ENCODE measurements around the gene WWOX. TPM values are rescaled to one million over a fixed set of nuclear protein-coding genes. Genes with fewer than 3 reads are reported as not detected.

The WWOX gene
- total and polyA plus RNA-seq, 2 of the 4 experiments (the other 2 are of a cell fraction), result 2.7 to 5.4 TPM

DNA sequence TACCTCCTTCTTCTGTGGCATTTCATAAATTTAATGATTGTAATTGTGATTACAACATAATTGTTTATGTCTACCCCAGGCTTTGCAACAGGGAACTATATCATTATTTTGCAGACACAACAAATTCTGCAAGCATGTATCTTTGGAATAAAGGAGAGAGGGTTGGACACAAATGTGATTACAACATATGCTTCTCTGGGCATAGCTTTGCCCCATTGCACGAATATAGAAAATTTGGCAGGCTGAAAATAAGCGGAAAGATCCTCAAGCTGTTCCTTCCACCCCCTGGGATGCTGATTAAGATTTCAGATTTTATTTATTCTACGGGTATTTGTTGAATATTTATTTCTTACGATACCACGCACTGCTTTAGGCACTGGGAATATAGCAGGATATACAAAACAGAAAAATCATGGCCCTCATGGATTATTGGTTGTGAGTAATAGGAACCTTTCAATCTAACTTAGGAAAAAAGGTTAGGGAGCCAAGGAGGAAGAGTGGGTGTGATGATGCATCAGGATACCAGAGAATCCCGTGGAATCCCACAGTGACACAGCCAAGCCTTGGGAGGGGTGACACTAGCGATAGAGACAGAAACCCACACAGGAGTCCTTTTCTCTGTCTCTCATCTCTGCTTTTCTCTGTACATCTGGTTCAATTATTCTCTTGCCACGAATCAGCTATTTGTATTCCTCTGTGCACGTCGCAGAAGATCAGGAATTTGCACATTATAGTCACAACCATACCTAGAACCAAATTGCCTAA, 980.4 kb downstream of the WWOX start:
- H3K27me3 ChIP-seq (ENCODE audit: control insufficient read depth, insufficient read depth, low read length), result no peaks in the 10 kb centered on the region
- ChIA-PET POLR2A (ENCODE audit: unreplicated experiment) (no interaction called here), CTCF (no interaction called here)
- H3K36me3 ChIP-seq (ENCODE audit: control insufficient read depth, insufficient read depth, low read length), result no peaks in the 10 kb centered on the region
- in situ Hi-C loops (cut with MboI; ENCODE audit: low sequenced_read_pairs), result no loop called here
- no peak for DNase-seq
- no peak overlapping the region for H3K4me3 ChIP-seq (ENCODE audit: insufficient read depth, low read depth, low read length)
- H4K8ac ChIP-seq (ENCODE audit: low read depth in 2 of 2, low read length in 2 of 2), result no peak overlapping the region
- no peak overlapping the region for H3K18ac ChIP-seq (ENCODE audit: low read depth, low read length)
- no peak overlapping the region for H3K56ac ChIP-seq (ENCODE audit: extremely low read depth, insufficient read depth, low read length)
- no peak overlapping the region for H3K27ac ChIP-seq (ENCODE audit: insufficient read depth, low read length)
- no peak overlapping the region for H2BK5ac ChIP-seq (ENCODE audit: low read depth, low read length, poor library complexity, severe bottlenecking)
- ATAC-seq (ENCODE audit: low read depth), result no peak
- no peak overlapping the region for H2BK20ac ChIP-seq (ENCODE audit: low read depth, low read length)
- H4K5ac ChIP-seq (ENCODE audit: low read depth, low read length), result no peak overlapping the region
- peaks cover 26% of the 10 kb centered on the region for H3K9me3 ChIP-seq (ENCODE audit: control insufficient read depth, insufficient read depth, low read length)
- no peaks in the 10 kb centered on the region for H3K9me1 ChIP-seq (ENCODE audit: insufficient read depth, low read length)
- no TSS peak for BruUV-seq (replicated peaks)
- H2AK5ac ChIP-seq (ENCODE audit: low read depth, low read length), result no peak overlapping the region
- no peak overlapping the region for H3K23ac ChIP-seq (ENCODE audit: low read depth, low read length)
- no peaks in the 10 kb centered on the region for H4K20me1 ChIP-seq (ENCODE audit: insufficient read depth, low read length)
- H3K4me1 ChIP-seq (ENCODE audit: control insufficient read depth, insufficient read depth, low read length), result no peaks in the 10 kb centered on the region
- no peak for TF ChIP-seq MXI1 (IDR thresholded peaks at IDR 0.05; ENCODE audit: borderline replicate concordance, low read depth, low read length)
- TF ChIP-seq, protein P1, sequence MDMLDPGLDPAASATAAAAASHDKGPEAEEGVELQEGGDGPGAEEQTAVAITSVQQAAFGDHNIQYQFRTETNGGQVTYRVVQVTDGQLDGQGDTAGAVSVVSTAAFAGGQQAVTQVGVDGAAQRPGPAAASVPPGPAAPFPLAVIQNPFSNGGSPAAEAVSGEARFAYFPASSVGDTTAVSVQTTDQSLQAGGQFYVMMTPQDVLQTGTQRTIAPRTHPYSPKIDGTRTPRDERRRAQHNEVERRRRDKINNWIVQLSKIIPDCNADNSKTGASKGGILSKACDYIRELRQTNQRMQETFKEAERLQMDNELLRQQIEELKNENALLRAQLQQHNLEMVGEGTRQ (IDR thresholded peaks at IDR 0.05; ENCODE audit: low read depth, low read length), result no peak
- TF ChIP-seq CHD1 (IDR thresholded peaks at IDR 0.05; ENCODE audit: low read depth, low read length), result no peak
- TF ChIP-seq POLR2A (IDR thresholded peaks at IDR 0.05; ENCODE audit: low read depth, low read length), result no peak
- no peak for TF ChIP-seq RFX5 (IDR thresholded peaks at IDR 0.05; ENCODE audit: low read depth, low read length)
- no peak for TF ChIP-seq RCOR1 (IDR thresholded peaks at IDR 0.05; ENCODE audit: insufficient replicate concordance, low read length)
- H4K91ac ChIP-seq (ENCODE audit: insufficient read depth, low read depth, low read length), result no peak overlapping the region
- H2AFZ ChIP-seq (replicated peaks; ENCODE audit: low read length, poor library complexity), result no peak overlapping the region
- no peak overlapping the region for H3K4me2 ChIP-seq (ENCODE audit: low read depth, low read length)
- H3K14ac ChIP-seq (replicated peaks; ENCODE audit: low read depth, low read length), result no peak overlapping the region
- H3K4ac ChIP-seq (ENCODE audit: low read depth, low read length), result no peak overlapping the region
- no peaks in the 10 kb centered on the region for H3K79me1 ChIP-seq (ENCODE audit: low read depth in 1 of 2, low read length in 2 of 2)
- no peak overlapping the region for H2BK15ac ChIP-seq (ENCODE audit: low read depth, low read length)
- intact Hi-C loops (cut with micrococcal nuclease), result no loop called here
- no peak overlapping the region for H2AK9ac ChIP-seq (replicated peaks; ENCODE audit: low read depth, low read length, poor library complexity)
- H2BK120ac ChIP-seq (ENCODE audit: low read depth, low read length), result no peak overlapping the region
- WGBS, 2 experiments (ENCODE audit: extremely low coverage in 2 of 2, insufficient read length in 1 of 2), result no CpG with 5 or more reads among the region's 10 CpGs
- H3K9ac ChIP-seq (ENCODE audit: low read depth, low read length), result no peak overlapping the region
- dilution Hi-C loops (cut with HindIII; ENCODE audit: low sequenced_read_pairs, unreplicated experiment), result no loop called here
